GM18858 (cell line): ENCODE data around the gene PPIP5K1.

ENCODE experiments used
- ATAC-seq: cut with Tn5 transposase; IDR thresholded peaks from one replicate; pipeline ENCODE4 v1.9.1; 2021; ENCODE audit not compliant: unreplicated experiment

The PPIP5K1 gene

GRCh38 chr15:43492673-43493601, 97.1 kb downstream of the PPIP5K1 start, which contains the start of gene TP53BP1:
Gene TP53BP1 (minus strand): TSS chr15:43493156. CDS start chr15:43493043, 113 bp downstream.
- ATAC-seq = peak; percentile 93

GRCh38 chr15:43492266-43492665, 97.7 kb downstream of the PPIP5K1 start:
- ATAC-seq = no peak

- no peak for ATAC-seq
Observed at GRCh38 chr15:43489191-43489590, 100.8 kb downstream of the PPIP5K1 start.

GRCh38 chr15:43488790-43489189, 101.2 kb downstream of the PPIP5K1 start:
- ATAC-seq = no peak

GRCh38 chr15:43487271-43487895, 102.6 kb downstream of the PPIP5K1 start:
- no peak for ATAC-seq

GRCh38 chr15:43484455-43484854, 105.6 kb downstream of the PPIP5K1 start:
- no peak for ATAC-seq
